Endodermal cell (in vitro differentiated cells): ENCODE measurements around the gene PTPN5. TPM values are rescaled to one million over a fixed set of nuclear protein-coding genes. Genes with fewer than 3 reads are reported as not detected.

Experiments used
- DNase-seq: peaks from one replicate; pipeline ENCODE4 v3.0.0-alpha.2; 2017
- H3K27ac ChIP-seq: 2 replicates; pipeline ENCODE4 v1.5.1; 2013; ENCODE audit warnings: mild to moderate bottlenecking, low read depth, low read length, moderate library complexity
- H3K27me3 ChIP-seq: 2 replicates; pipeline ENCODE4 v1.6.1; 2013; ENCODE audit warnings: mild to moderate bottlenecking, low read length, moderate library complexity; ENCODE audit not compliant: insufficient read depth, control insufficient read depth, poor library complexity, severe bottlenecking
- H3K36me3 ChIP-seq: 2 replicates; pipeline ENCODE4 v1.7.0; 2013; ENCODE audit warnings: mild to moderate bottlenecking, low read length, moderate library complexity; ENCODE audit not compliant: control insufficient read depth, insufficient read depth
- H3K4me1 ChIP-seq: one replicate; pipeline ENCODE4 v1.7.0; 2013; ENCODE audit warnings: low read length; ENCODE audit not compliant: control insufficient read depth, insufficient read depth
- H3K4me3 ChIP-seq: 2 replicates; pipeline ENCODE4 v1.5.1; 2013; ENCODE audit warnings: mild to moderate bottlenecking, low read length, moderate library complexity
- H3K9ac ChIP-seq: 2 replicates; pipeline ENCODE4 v1.6.1; 2013; ENCODE audit warnings: mild to moderate bottlenecking, low read length, moderate library complexity; ENCODE audit not compliant: poor library complexity, severe bottlenecking; ENCODE audit errors: extremely low read depth
- H3K9me3 ChIP-seq: 2 replicates; pipeline ENCODE4 v1.6.1; 2013; ENCODE audit warnings: mild to moderate bottlenecking, low read length, moderate library complexity; ENCODE audit not compliant: control insufficient read depth
- H3K27ac Mint-ChIP-seq: 2 replicates; pipeline ENCODE4 v1.8.0; 2020; ENCODE audit warnings: mixed read lengths
- H3K27me3 Mint-ChIP-seq: 2 replicates; pipeline ENCODE4 v1.8.0; 2021; ENCODE audit warnings: mild to moderate bottlenecking, mixed read lengths; ENCODE audit not compliant: insufficient read depth
- H3K36me3 Mint-ChIP-seq: 2 replicates; pipeline ENCODE4 v1.8.0; 2020; ENCODE audit warnings: low read depth, mixed read lengths
- H3K4me1 Mint-ChIP-seq: 2 replicates; pipeline ENCODE4 v1.8.0; 2020; ENCODE audit warnings: mixed read lengths
- H3K4me3 Mint-ChIP-seq: 2 replicates; pipeline ENCODE4 v1.8.0; 2020; ENCODE audit warnings: mild to moderate bottlenecking, moderate library complexity, mixed read lengths
- H3K9me3 Mint-ChIP-seq: 2 replicates; pipeline ENCODE4 v1.8.0; 2020; ENCODE audit warnings: mild to moderate bottlenecking, mixed read lengths
- CTCF ChIP-seq: fragments of 200-600 bp; sonication (generic); conservative IDR thresholded peaks from 2 replicates; pipeline ENCODE4 v1.5.0; 2021; ENCODE audit warnings: antibody characterized with exemption, mild to moderate bottlenecking
- WGBS, 2 experiments: methylation state at CpG; one replicate each; pipeline versions ENCODE4 v1.1.5 to v1.1.7; 2013; ENCODE audit warnings: missing lambda C conversion rate in 2 of 2, mixed read lengths in 1 of 2; ENCODE audit not compliant: insufficient coverage in 1 of 2, insufficient read length in 1 of 2; 5-methylcytosine and 5-hydroxymethylcytosine counted together
- total RNA-seq, 2 donors: library from RNA; stranded (reverse); fragmentation: NEBNext Ultra II Directional in 1 of 2; extraction: Animal tissue kit (Norgen Biotek cat#: 25700) in 1 of 2; gene quantifications; 2 replicates in 1 of 2; 3 replicates in 1 of 2; pipeline ENCODE4 v1.2.1, GENCODE V29; 2021

PTPN5 gene
- total RNA-seq, 2 donors from 2014 or later = 27.6 to 51.0 TPM

DNA sequence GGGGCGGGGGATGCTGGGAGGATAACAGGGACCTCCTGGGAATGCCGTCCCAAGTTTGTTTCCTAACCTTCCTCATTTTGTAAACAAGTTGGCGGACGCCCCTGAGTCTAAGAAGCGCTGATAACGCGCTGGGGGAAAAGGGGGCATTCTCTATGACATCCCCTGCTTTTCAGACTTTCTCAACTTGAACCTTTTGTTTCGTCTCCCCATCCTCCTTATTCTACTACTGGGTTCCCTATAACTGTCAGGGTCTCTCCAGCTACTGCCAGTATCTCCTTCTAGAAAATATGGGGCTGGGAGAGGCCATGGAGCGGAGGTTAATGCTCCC lies 92.4 kb downstream of the PTPN5 start:
- no peak for TF ChIP-seq CTCF
- peaks cover 9% of the 10 kb centered on the region for H3K27me3 ChIP-seq
- H3K4me1 ChIP-seq = peaks cover 5% of the 10 kb centered on the region
- H3K9ac ChIP-seq = peak overlapping the region; percentile 55
- Mint-ChIP-seq H3K36me3 (peaks cover 7% of the 10 kb centered on the region), H3K4me1 (peaks cover 24% of the 10 kb centered on the region), H3K9me3 (no peaks in the 10 kb centered on the region), H3K4me3 (peak overlapping the region; percentile 63), H3K27me3 (peaks cover 38% of the 10 kb centered on the region), H3K27ac (peak overlapping the region; percentile 72)
- H3K4me3 ChIP-seq = peak overlapping the region; percentile 89
- no peaks in the 10 kb centered on the region for H3K9me3 ChIP-seq
- no peak for DNase-seq
- 9 to 14% methylated on average over 7 to 9 of the region's 9 CpGs for WGBS, 2 experiments
- peaks cover 4% of the 10 kb centered on the region for H3K36me3 ChIP-seq
- no peak overlapping the region for H3K27ac ChIP-seq

DNA sequence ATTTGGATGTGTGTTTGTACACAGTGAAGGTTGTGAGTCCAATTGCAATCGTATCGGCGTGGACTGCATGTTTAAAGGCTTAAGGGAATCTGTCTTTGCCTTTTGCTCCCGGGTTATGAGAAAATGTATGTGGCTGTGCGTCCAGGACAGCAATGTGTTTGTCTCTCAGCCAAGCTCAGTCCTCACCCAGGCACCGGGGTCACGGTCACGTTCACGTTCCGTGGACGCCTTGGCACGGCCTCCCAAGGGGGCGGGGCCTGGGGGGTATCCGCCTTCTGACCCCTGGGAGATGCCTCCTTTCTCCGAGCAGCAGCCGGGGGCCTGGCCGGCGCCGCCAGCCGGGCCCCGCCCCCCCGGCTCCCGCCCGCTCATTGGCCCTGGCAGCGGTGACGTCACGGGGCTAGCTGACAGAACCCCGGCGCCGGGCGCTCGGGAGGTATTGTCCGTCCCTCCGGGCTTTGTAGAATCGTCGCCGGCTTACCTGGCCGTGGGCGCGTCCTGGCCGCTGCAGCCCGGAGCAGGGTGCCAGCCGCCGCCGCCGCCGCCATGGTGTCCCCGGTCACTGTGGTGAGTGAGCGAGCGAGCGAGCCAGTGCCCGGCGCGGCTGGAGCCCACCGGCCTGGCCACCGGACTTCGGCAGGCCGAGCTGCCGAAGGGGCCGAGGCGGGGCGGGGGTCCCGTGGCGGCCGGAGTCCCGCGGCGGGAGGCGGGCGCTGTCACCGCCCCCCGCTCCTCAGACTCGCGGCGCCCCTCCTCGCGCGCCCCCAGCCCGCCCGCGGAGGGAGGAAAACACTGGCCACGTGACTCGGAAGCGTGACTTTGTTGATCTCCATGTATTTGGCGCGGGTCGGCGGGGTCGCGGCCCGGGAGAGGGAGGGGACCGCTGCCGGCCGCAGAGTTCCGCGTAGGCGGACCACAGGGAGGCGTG lies 93.0 kb downstream of the PTPN5 start, which contains the start of gene TMEM86A:
TMEM86A (plus strand) TSS at position 439 of the 928 bp plus-strand sequence; CDS start at position 547, 108 bp downstream.
- no peak within 1 kb of the TSS for H3K27ac ChIP-seq
- H3K4me3 Mint-ChIP-seq = peak within 1 kb of the TSS; percentile 63
- no peaks in the 10 kb centered on the region for H3K9me3 ChIP-seq
- no peaks in the 10 kb centered on the region for H3K4me1 ChIP-seq
- peak within 1 kb of the TSS; percentile 89 for H3K4me3 ChIP-seq
- H3K27ac Mint-ChIP-seq = peak within 1 kb of the TSS; percentile 72
- peaks cover 38% of the 10 kb centered on the region for H3K27me3 Mint-ChIP-seq
- peaks cover 18% of the 10 kb centered on the region for H3K4me1 Mint-ChIP-seq
- H3K36me3 ChIP-seq = peaks cover 4% of the 10 kb centered on the region
- TF ChIP-seq CTCF = no peak
- peaks cover 9% of the 10 kb centered on the region for H3K27me3 ChIP-seq
- DNase-seq = peak; percentile 98
- 3 to 5% methylated on average over 41 to 98 of the region's 98 CpGs for WGBS, 2 experiments
- peak within 1 kb of the TSS; percentile 55 for H3K9ac ChIP-seq
- no peaks in the 10 kb centered on the region for H3K9me3 Mint-ChIP-seq
- H3K36me3 Mint-ChIP-seq = peaks cover 7% of the 10 kb centered on the region

GRCh38 chr11:18697576-18697975 lies 94.0 kb downstream of the PTPN5 start:
- Mint-ChIP-seq H3K4me1 (peaks cover 14% of the 10 kb centered on the region), H3K27me3 (peaks cover 38% of the 10 kb centered on the region), H3K4me3 (no peak overlapping the region), H3K27ac (no peak overlapping the region), H3K36me3 (peaks cover 7% of the 10 kb centered on the region), H3K9me3 (no peaks in the 10 kb centered on the region)
- H3K9ac ChIP-seq = no peak overlapping the region
- peaks cover 9% of the 10 kb centered on the region for H3K27me3 ChIP-seq
- no peak overlapping the region for H3K27ac ChIP-seq
- peaks cover 4% of the 10 kb centered on the region for H3K36me3 ChIP-seq
- H3K4me3 ChIP-seq = no peak overlapping the region
- no peak for TF ChIP-seq CTCF
- no peaks in the 10 kb centered on the region for H3K4me1 ChIP-seq
- WGBS, 2 experiments = 91 to 96% methylated on average over 4 of the region's 4 CpGs
- no peak for DNase-seq
- no peaks in the 10 kb centered on the region for H3K9me3 ChIP-seq
